Measurements from ENCODE around the gene GAB2. TPM values are rescaled to one million over a fixed set of nuclear protein-coding genes. Genes with fewer than 3 reads are reported as not detected.

GAB2 gene
- total and polyA plus RNA-seq, 10 of the 15 experiments (the other 5 are each of a cell fraction or from before 2014, with no cell fraction given) = 0.69 to 12.6 (median 3.8) TPM

DNA sequence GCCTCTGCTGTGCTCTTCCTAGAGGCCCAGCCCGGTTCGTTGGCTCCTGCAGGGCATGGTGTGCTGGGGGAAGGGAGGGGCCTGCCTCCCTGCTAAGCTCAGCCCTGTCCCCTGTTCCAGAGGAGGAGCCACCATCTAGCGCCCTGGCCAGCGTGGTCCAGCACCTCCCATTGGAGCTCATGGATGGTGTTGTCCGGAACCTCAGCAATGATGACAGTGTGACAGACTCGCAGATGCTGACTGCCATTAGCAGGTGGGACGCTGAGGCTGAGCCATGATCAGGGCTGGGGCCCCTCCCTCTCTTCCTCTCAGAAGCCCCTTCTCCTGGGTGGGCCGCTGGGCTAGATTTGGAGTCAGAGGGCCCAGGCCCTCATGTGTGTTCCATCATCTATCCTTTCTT lies 219.8 kb downstream of the GAB2 start (continued):
- TF ChIP-seq SUZ12 (IDR thresholded peaks at IDR 0.05; ENCODE audit: unreplicated experiment) = no peak
- TF ChIP-seq HDGF (IDR thresholded peaks at IDR 0.05) = no peak

- 99% methylated on average over 39 of the region's 40 CpGs for WGBS (ENCODE audit: insufficient coverage, insufficient replicate concordance, low lambda C conversion rate, missing lambda C conversion rate)
- H3K36me3 ChIP-seq (ENCODE audit: control insufficient read depth in 2 of 2, insufficient read depth in 2 of 2, low read length in 1 of 2) = no peaks in the 10 kb centered on the region; a peak in 2 of 4 replicates
- H3K4me1 ChIP-seq (ENCODE audit: control insufficient read depth, insufficient read depth, low read length) = peaks cover 3% of the 10 kb centered on the region; the same call in 1 of the 2 replicates
- BruUV-seq (replicated peaks) = no TSS peak
- H4K20me1 ChIP-seq (ENCODE audit: control insufficient read depth, insufficient read depth) = no peaks in the 10 kb centered on the region
- ChIA-PET SMC1A (ENCODE audit: uncharacterized antibody, unreplicated experiment) (no interaction called here), CTCF (no interaction called here), POLR2A (no interaction called here), RAD21 (ENCODE audit: unreplicated experiment) (no interaction called here)
- no peak overlapping the region for H3K4me3 ChIP-seq
- H3K27me3 ChIP-seq (replicated peaks in 1 of 2; ENCODE audit: control insufficient read depth in 2 of 2, insufficient read depth in 2 of 2, low read length in 1 of 2) = no peaks in the 10 kb centered on the region
- in situ Hi-C loops (cut with MboI) (no loop called here), intact Hi-C loops (cut with micrococcal nuclease; ENCODE audit: unreplicated experiment) (no loop called here)
- no peak for DNase-seq (ENCODE audit: low read depth, low spot score)
- ATAC-seq = no peak
- H2AFZ ChIP-seq (ENCODE audit: control insufficient read depth, low read depth, low read length) = no peak overlapping the region
- H3K4me2 ChIP-seq (ENCODE audit: control insufficient read depth, insufficient read depth) = no peak overlapping the region
- no peaks in the 10 kb centered on the region; the same call in 2 of the 3 replicates for H3K9me3 ChIP-seq (replicated peaks; ENCODE audit: control insufficient read depth, insufficient read depth, low read length)
- FAIRE-seq = no peak
- no peak overlapping the region for H3K27ac ChIP-seq (ENCODE audit: control insufficient read depth, insufficient read depth)
- no peak overlapping the region for H3K9ac ChIP-seq (ENCODE audit: control insufficient read depth, insufficient read depth, low read length)
- no peaks in the 10 kb centered on the region for H3K79me2 ChIP-seq (ENCODE audit: control insufficient read depth, insufficient read depth, low read length)
- TF ChIP-seq ATF7 (IDR thresholded peaks at IDR 0.05; ENCODE audit: low read depth) = no peak
- no peak for TF ChIP-seq NR2C2 (IDR thresholded peaks at IDR 0.05; ENCODE audit: borderline replicate concordance, control insufficient read depth, insufficient read length, low read depth)
- TF ChIP-seq IKZF2 (IDR thresholded peaks at IDR 0.05) = no peak
- TF ChIP-seq, protein P1, sequence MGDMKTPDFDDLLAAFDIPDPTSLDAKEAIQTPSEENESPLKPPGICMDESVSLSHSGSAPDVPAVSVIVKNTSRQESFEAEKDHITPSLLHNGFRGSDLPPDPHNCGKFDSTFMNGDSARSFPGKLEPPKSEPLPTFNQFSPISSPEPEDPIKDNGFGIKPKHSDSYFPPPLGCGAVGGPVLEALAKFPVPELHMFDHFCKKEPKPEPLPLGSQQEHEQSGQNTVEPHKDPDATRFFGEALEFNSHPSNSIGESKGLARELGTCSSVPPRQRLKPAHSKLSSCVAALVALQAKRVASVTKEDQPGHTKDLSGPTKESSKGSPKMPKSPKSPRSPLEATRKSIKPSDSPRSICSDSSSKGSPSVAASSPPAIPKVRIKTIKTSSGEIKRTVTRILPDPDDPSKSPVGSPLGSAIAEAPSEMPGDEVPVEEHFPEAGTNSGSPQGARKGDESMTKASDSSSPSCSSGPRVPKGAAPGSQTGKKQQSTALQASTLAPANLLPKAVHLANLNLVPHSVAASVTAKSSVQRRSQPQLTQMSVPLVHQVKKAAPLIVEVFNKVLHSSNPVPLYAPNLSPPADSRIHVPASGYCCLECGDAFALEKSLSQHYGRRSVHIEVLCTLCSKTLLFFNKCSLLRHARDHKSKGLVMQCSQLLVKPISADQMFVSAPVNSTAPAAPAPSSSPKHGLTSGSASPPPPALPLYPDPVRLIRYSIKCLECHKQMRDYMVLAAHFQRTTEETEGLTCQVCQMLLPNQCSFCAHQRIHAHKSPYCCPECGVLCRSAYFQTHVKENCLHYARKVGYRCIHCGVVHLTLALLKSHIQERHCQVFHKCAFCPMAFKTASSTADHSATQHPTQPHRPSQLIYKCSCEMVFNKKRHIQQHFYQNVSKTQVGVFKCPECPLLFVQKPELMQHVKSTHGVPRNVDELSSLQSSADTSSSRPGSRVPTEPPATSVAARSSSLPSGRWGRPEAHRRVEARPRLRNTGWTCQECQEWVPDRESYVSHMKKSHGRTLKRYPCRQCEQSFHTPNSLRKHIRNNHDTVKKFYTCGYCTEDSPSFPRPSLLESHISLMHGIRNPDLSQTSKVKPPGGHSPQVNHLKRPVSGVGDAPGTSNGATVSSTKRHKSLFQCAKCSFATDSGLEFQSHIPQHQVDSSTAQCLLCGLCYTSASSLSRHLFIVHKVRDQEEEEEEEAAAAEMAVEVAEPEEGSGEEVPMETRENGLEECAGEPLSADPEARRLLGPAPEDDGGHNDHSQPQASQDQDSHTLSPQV (IDR thresholded peaks at IDR 0.05) = no peak
- TF ChIP-seq LARP7 (IDR thresholded peaks at IDR 0.05) = no peak
- TF ChIP-seq E4F1 (IDR thresholded peaks at IDR 0.05; ENCODE audit: borderline replicate concordance, partially characterized antibody) = no peak
- TF ChIP-seq CEBPB (IDR thresholded peaks at IDR 0.05; ENCODE audit: borderline replicate concordance in 1 of 2, low read depth in 2 of 2, low read length in 2 of 2) = no peak
- no peak for TF ChIP-seq IRF4 (IDR thresholded peaks at IDR 0.05; ENCODE audit: low read depth, low read length)
- TF ChIP-seq ZNF384 (IDR thresholded peaks at IDR 0.05; ENCODE audit: borderline replicate concordance, low read depth, low read length) = no peak
- TF ChIP-seq EP300 (IDR thresholded peaks at IDR 0.05; ENCODE audit: borderline replicate concordance in 1 of 2, control insufficient read depth in 1 of 2, low read depth in 2 of 2, low read length in 2 of 2) = no peak
- no peak for TF ChIP-seq RB1 (IDR thresholded peaks at IDR 0.05; ENCODE audit: borderline replicate concordance)
These were observed 220.9 kb downstream of the GAB2 start for GRCh38 chr11:78196661-78197091.
